ENCODE results near the gene SLC25A14.
A peak's percentile ranks its signal among the peaks of the same experiment; 100 is the strongest.
"Not testable (repeated sequence)": the region's sequence is repeated elsewhere in the genome, so short reads cannot be mapped to it uniquely, and the experiment has no call there.

The SLC25A14 gene, protein sequence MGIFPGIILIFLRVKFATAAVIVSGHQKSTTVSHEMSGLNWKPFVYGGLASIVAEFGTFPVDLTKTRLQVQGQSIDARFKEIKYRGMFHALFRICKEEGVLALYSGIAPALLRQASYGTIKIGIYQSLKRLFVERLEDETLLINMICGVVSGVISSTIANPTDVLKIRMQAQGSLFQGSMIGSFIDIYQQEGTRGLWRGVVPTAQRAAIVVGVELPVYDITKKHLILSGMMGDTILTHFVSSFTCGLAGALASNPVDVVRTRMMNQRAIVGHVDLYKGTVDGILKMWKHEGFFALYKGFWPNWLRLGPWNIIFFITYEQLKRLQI

DNA sequence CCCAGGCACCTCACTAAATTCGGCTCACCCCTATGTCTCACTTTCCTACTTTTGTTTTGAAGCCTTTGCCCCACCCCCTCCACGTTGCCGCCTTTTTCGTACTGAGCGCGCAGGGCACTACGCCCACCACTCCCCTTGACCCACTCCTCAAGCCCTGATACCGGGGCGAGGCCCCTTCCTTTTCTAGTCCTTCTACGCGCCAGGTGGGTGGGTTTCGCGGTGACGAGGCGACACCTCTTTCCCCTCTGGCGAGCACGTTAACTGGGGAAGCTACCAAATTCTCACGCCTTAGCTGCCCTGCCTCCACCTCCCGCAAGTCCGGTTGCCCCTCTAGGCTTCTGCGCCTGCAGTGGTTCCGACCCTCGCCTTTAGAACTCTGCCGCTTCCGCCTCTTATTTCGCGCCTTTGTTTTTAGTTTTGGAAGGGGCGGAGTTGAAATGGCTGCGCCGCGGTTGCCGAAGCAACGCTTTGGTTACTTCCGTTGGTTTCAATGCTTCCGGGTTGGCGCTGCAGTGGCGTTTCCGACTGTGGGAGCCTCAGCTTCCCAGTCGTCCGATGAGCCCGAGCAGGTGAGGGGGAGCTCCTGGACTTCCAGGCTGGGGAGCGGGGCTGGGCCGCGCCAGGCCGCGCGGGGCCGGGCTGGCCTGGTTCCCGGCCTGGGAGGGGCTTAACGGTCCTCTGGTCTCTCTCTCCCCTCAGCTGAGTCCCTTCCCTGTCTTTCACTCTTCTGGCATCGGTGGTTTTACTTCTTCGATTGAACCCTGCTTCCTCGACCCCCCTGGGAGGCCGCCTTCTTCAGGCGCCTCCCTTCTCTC, at the start of gene SLC25A14:
SLC25A14 (plus strand) TSS at position 512 of the 815 bp plus-strand sequence. CDS start 360 bp downstream, outside the sequence.
- peak; percentile 92 for DNase-seq

GRCh38 chrX:130295519-130296296, 44.0 kb upstream of the SLC25A14 start:
- DNase-seq: no peak

DNA sequence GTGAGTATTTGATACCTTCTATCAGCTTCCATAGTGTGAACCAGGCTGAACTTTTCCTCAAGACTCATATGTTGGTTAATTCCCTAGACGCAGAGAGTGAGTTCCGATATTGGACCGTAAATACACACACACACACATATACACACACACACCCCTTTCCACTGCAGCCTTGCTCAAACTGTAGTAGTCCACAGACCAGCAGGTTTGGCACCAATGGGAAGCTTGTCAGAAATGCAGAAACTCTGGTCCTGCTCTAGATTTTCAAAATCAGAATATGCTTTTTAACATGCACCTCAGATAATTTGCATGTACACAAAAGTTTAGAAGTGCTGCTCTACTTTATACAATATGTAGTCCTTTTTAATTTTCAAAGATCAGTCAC, 43.4 kb upstream of the SLC25A14 start:
- no peak for DNase-seq

DNA sequence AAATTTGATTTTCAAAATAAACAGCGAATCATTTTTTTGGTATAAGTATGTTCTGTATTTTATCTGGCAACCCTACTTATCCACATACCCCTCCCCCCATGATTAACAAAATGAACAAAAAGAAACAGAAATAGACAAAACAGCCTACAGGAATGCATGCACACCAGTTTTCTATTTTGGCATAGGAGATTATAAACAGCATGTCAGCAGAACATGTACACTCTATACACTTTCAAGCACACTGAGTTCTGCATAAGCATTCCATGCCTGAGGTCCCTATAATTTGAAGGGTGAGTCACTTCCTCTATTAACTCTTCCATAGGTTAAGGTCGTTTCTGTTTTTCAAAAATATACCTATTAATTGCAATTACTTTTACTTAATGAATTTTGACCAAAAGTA, 43.0 kb upstream of the SLC25A14 start:
- DNase-seq: no peak

DNA sequence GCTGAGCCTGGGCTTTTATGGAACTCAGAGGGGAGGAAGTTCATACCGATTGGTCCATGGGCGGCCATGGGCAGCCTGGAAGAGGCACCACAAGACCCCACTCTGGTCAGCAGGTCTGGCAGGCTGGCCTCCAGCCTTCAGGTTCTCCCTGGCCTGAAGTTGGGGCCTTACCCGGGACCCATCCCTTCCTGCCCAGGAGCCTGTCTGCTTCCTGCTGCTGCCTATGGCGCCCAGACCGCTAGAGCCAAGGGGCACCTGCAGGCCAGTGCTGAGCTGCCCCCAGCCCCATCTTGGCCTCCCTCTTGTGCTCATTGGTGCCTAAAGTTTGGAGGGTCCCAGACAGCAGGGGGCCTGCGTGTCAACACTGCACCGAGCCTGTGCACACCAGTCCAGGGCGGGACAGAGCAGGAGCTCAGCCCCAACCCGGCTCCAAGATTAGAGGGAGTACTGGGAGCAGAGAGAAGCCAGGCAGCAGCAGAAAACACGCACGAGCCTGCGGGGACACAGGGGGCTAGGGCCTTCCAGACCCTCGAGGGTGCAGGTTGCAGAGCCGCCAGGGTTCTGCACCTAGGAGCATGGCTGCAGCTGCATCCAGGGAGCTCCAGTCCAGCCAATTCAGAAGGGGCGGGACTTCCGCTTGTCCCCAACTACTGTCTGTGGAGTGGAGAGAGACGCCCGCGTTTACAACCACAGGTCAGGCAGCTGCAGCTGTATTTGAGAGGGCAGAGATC, 40.3 kb upstream of the SLC25A14 start:
- DNase-seq: peak; percentile 73

GRCh38 chrX:130300010-130300282, 39.8 kb upstream of the SLC25A14 start:
- no peak for DNase-seq

- DNase-seq: no peak
These were observed 38.3 kb upstream of the SLC25A14 start for GRCh38 chrX:130301405-130301804.

GRCh38 chrX:130301977-130302376, 37.7 kb upstream of the SLC25A14 start:
- DNase-seq: no peak

DNA sequence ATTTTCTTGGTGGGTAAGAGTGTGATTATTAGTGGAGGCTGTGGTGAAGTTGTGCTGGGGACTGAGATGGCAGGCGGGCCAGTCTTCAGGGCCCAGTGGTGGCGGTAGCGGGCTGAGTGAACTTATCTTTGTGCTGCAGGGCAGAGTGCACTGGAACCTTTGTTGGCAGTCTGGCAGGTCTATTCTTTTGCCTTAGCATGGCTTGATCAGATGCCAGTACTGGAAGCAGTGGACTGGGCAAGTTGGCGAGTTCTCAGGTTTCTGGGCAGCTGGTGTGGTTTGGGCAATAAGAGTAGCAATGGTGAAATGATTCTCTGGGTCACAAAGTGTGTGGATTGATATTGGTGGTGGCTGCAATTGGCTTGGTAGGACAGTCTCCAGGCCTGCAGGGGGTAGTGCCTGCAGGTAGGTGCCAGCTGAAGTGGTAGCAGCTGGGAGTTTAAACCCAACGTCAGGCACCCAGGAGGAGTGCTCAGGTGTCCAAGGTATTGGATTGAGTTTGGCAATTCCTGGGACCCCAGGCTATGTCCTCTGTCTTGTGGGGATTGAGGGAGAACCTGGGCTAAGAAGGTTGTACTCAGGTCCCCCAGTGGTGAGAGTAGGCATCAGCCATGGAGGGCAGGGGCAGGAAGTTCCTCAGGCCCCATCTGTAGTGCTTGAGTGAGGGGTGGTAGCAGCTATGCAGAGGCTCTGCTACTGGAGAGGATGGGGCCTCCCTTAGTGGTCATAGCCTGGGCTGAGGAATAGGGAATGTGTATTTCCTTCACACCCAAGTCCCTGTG, 34.9 kb upstream of the SLC25A14 start:
- no peak for DNase-seq

GRCh38 chrX:130319886-130320285, 19.8 kb upstream of the SLC25A14 start:
- DNase-seq: not testable (repeated sequence)

DNA sequence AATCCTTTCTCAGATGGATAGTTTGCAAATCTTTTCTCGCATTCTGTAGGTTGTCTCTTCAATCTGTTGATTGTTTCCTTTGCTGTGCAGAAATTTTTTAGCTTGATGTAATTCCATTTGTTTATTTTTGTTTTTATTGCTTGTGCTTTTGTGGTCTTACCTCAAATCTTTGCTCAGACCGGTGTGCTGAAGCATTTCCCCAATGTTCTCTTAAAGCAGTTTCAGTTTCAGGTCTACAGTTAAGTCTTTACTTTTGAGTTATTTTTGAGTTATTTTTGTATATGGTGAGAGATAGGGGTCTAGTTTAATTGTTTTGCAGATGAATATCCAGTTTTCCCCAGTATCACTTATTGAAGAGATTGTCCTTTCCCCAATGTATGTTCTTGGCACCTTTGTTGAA, 18.2 kb upstream of the SLC25A14 start:
- no peak for DNase-seq

DNA sequence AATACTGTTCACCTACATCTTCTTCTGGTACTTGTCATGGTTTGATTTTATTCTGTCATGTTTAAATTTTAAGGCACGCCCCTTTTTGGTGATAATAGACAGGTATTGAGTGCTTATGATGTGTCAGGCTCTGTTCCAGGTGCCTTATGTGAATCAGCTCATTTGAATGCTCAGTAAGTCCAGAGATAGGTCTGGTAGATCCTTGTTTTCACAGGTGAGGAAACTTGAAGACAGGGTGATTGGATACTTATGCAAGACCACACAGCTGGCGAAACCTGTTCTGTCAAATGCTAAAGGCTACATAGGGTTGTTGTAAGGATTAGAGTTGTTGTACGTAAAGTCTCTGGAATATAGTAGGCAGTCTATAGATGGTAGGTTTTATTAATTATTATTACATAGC, 9.6 kb upstream of the SLC25A14 start:
- DNase-seq: no peak

- peak; percentile 77 for DNase-seq
These were observed 9.0 kb upstream of the SLC25A14 start for GRCh38 chrX:130330706-130331105.

- no peak for DNase-seq
These were observed 3.2 kb upstream of the SLC25A14 start for GRCh38 chrX:130336531-130336930.

DNA sequence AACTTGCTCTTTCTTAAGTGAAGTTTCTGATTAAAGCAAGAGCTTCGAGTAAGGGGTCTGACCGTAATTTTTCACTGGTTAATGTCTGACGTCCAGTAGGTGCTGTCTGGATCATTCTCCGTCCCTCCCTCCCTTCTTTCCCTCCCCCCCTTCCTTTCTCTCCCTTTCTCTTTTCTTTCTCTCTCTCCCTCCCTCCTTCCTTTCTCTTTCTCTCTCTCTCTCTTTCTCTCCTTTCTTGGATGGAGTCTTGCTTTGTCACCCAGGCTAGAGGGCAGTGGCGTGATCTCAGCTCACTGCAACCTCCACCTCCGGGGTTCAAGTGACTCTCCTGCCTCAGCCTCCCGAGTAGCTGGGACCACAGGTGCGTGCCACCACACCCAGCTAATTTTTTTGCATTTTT, 850 bp upstream of the SLC25A14 start:
- DNase-seq: not testable (repeated sequence)

DNA sequence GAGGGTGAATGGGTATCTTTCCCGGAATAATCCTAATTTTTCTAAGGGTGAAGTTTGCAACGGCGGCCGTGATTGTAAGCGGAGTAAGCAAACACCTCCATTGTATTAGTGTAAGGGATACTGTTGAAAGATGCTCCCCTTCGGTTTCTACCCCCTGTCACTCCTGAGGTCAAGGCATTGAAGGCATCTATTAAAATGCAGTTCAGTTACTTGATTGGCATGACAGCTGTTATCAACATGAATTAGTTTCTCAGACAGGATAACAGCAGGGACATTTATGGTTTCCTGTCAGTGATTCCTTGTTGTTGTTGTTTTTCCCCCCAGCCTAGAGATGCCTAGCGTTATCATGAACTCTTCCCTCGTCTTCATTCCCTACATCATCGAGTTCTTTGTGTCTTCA, 552 bp downstream of the SLC25A14 start:
- no peak for DNase-seq

DNA sequence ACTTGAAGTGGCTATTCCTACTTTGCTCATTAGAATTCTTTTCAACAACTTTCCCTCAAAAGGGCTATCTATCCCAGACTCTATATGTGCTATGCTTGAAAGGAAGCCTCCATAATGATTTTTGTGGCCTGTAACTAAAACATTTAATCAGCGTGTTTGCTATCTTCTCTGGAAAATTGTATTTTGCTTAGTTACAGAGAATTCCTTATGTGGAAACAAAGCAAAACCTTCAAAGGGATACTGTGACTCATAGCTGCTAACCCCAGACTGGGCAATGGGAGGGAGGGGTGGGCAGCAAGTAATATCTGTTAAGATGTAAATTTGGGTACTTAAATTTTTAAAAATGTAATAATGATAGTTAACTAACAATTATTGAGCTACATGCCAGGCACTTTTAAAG, 3.7 kb downstream of the SLC25A14 start:
- DNase-seq: no peak

- no peak for DNase-seq
These were observed 7.6 kb downstream of the SLC25A14 start for GRCh38 chrX:130347321-130347720.

DNA sequence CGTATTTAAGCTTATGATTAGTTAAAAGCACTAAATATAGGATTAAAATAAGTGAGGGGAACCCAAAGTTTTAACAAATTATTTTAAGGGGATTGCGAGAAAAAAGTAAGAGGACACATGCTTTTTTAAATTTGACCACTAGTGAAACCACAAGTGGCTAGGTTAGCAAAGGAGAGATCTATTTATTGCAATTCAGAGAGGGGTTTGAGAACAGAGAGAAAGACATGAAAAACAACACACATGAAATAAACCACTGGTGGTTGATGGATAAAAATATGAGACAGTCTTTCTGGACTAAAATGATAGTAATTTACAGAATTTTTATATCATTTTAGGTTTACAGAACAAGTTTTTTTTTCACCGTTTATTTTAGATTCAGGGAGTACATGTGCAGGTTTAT, 11.8 kb downstream of the SLC25A14 start:
- DNase-seq: no peak

DNA sequence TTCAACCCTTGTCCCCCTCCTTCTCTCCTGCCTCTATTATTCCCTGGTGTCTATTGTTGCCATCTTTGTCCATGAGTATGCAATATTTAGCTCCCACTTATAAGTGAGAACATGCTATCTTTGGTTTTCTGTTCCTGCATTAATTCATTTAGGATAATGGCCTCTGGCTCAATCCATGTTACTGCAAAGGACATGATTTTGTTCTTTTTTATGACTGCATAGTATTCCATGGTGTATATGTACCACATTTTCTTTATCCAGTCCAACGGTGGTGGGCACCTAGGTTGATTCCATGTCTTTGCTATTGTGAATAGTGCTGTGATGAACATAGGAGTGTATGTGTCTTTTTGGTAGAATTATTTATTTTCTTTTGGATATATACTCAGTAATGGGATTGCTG, 12.3 kb downstream of the SLC25A14 start:
- DNase-seq: not testable (repeated sequence)

DNA sequence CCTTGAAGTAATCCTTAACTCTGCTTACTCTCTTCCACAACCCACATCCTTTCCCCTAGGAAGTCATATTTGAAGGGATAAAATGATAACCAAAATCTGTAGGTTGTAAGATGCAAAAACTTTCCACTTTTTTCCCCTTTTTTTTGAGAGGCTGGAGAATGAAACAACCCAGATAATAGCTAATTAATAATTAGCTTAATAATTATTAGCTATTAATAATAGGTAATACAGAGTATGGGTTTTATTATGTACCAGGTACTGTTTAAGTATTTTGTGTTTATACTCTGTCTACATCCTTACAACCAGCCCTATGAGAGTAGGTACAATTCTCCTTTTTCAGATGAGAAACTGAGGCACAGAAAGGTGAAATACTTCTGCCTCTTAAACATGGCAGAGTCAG, 36.4 kb downstream of the SLC25A14 start:
- DNase-seq: no peak

DNA sequence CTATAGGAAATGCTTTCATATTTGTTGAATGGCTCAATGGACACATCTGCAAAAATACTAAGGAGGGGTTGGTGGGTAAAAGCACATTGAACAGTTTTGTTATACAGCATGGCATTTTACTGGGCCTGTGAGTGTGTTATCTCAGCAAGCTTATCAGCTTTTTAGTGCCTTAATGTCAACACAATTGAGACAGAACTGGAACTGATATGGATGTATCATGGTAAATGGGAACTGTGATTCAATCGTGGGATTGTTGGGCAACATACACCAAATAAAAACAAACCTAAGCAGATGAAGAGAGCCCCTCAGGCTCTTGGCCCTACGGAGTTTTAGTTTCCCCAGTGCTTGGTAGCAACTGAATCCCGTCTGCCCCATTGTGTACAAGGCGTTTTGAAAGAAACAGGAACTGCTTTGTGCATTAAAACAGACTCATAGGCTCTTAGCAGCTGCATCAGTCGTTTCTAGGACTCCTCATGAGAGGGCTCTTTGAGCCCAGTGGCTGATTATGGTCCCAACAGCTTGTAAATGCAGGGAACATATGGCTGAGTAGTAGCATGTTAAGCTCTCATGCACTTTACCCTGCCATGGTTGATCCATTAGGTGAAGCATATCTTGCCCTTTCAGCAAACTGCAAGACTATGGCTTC, 38.4 kb downstream of the SLC25A14 start:
- peak; percentile 0 for DNase-seq

All from NCI-H69 (cell line).